HG03520 (cell line): Measurements from ENCODE around the gene TLNRD1.

Experiments
- ATAC-seq: cut with Tn5 transposase; IDR thresholded peaks from one replicate; pipeline ENCODE4 v1.9.1; 2021; ENCODE audit warnings: mild to moderate bottlenecking, moderate library complexity; ENCODE audit not compliant: unreplicated experiment

Gene TLNRD1

GRCh38 chr15:81053621-81054020 lies 52.9 kb downstream of the TLNRD1 start:
- no peak for ATAC-seq

DNA sequence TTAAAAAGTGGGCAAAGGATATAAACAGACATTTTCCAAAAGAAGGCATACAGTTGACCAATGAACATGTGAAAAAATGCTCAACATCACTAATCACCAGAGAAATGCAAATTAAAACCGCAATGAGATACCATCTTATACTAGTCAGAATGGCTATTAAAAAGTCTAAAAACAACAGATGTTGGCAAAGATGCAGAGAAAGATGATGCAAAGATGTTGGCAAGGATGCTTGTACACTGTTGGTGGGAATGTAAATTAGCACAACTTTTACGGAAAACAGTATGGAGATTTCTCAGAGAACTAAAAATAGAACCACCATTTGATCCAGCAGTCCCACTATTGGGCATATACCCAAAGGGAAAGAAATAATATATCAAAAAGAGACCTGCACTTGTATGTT lies 53.5 kb downstream of the TLNRD1 start:
- no peak for ATAC-seq
